HEK293T (cell line): ENCODE results near the gene NOTCH3.

ENCODE experiments used
- BHLHE40 ChIP-seq: fragments of 450-650 bp; IDR thresholded peaks from 2 replicates; pipeline ENCODE4 v1.6.1; 2016; ENCODE audit warnings: mild to moderate bottlenecking, moderate library complexity, borderline replicate concordance
- FOXA1 ChIP-seq: fragments of 450-650 bp; IDR thresholded peaks from 2 replicates; pipeline ENCODE4 v1.6.1; 2016; ENCODE audit warnings: mild to moderate bottlenecking
- FOXK2 ChIP-seq: fragments of 450-650 bp; IDR thresholded peaks from 2 replicates; pipeline ENCODE4 v1.6.1; 2016; ENCODE audit warnings: mild to moderate bottlenecking
- NFRKB ChIP-seq: fragments of 450-650 bp; IDR thresholded peaks from 2 replicates; pipeline ENCODE4 v1.6.1; 2016; ENCODE audit warnings: mild to moderate bottlenecking, moderate library complexity
- PKNOX1 ChIP-seq: fragments of 450-650 bp; IDR thresholded peaks from 2 replicates; pipeline ENCODE4 v1.6.1; 2016
- SP1 ChIP-seq: fragments of 450-650 bp; IDR thresholded peaks from 2 replicates; pipeline ENCODE4 v1.6.1; 2017
- SUZ12 ChIP-seq: fragments of 450-650 bp; IDR thresholded peaks from 2 replicates; pipeline ENCODE4 v1.6.1; 2016; ENCODE audit warnings: mild to moderate bottlenecking

- no peak for TF ChIP-seq SP1
- TF ChIP-seq SUZ12, result no peak
- TF ChIP-seq PKNOX1, result no peak
- TF ChIP-seq BHLHE40, result no peak
- no peak for TF ChIP-seq NFRKB
- TF ChIP-seq FOXA1, result no peak
- no peak for TF ChIP-seq FOXK2
Measured at GRCh38 chr19:15231271-15231670, 30.5 kb upstream of the NOTCH3 start.
